NCI-H1417 (cell line): ENCODE measurements around the gene ADPRHL1.
"Not testable (repeated sequence)": the region's sequence is repeated elsewhere in the genome, so short reads cannot be mapped to it uniquely, and the experiment has no call there.

ENCODE experiments used
- DNase-seq, 3 experiments: peaks; one replicate each; lab custom pipeline; 2025; lab: John Stamatoyannopoulos, UW

The ADPRHL1 gene

DNA sequence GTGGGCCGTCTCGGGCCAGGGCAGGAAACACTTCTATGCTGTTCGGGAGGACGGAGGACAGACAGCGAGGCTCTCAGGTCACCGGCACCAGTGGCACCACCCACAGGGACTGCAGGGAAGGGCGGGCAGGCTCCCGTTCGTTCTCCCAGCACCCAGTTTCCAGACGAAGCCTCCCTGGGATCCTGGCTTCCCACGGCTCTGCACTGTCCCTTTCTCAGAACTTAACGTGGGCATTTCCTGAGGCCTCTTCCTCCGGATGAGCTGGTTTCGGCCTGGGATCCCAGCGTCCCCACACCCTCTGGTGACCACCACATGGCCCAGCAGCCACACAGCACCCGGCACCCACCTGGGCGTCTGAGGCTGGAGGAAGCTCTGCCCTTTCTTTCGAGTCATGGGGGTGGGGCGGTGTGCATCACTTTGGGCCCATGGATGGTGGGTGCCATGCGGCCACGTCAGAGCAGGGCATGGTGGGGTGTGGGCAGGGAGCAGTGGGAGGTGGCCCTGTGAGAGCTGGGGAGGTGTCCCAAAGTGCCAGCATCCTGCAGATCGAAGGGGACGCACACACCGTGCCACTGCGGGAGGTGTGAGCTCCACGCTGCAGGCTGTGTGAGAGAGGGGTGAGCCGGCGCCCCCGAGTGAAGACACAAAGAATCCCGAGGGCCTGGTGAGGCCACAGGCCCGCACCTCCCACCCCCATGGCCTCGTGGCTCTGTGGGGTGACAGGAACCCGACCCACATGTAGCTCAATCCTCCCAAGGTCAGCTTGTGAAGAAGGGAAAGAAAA, 50.6 kb downstream of the ADPRHL1 start:
- DNase-seq, result no peak

DNA sequence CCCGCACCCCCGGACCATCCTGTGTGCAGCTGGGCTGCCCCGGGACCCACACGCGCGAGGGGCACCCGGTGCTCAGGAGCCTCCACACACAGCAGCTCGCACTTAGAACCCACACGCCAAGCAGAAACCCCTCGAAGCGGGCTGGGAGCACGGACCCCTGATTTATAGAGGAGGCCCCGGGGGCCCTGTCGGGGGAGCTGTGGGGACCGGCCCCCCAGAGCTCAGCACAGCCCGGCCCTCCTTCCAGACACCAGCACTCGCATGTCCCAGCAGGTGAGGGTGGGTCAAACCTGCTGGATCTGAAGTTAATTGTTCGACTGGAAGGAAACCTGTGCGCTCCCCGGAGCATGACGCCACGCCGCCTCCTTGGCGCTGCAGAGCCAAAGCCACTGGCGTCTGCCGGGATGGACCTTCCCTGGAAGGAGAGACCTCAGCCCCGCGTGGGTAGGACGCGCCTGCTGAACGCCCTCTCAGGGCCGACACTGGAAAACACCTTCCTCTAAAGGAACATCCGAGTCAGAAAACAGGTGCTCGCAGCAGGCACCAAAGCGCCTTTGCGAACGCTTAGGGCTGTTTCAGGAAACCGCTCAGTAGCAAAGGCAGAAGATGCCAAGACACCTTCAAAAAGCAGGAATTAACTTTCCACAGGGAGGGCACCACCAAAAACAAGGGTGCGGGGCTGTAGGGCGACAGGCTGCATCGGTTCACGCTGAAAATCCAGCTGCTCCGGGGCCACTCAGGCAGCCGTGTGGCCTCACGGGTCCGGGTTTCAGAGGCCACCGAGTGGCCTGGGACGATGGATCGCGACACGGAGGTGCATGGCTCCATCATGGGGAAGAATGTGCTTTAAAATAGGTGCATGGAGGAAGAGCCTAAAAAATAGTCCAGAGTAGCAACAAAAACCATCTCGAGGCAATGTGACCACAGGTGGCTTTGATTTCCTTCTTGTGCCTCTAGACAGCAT, 51.6 kb downstream of the ADPRHL1 start:
- peak in 1 of 3 experiments; percentile 41 for DNase-seq

DNA sequence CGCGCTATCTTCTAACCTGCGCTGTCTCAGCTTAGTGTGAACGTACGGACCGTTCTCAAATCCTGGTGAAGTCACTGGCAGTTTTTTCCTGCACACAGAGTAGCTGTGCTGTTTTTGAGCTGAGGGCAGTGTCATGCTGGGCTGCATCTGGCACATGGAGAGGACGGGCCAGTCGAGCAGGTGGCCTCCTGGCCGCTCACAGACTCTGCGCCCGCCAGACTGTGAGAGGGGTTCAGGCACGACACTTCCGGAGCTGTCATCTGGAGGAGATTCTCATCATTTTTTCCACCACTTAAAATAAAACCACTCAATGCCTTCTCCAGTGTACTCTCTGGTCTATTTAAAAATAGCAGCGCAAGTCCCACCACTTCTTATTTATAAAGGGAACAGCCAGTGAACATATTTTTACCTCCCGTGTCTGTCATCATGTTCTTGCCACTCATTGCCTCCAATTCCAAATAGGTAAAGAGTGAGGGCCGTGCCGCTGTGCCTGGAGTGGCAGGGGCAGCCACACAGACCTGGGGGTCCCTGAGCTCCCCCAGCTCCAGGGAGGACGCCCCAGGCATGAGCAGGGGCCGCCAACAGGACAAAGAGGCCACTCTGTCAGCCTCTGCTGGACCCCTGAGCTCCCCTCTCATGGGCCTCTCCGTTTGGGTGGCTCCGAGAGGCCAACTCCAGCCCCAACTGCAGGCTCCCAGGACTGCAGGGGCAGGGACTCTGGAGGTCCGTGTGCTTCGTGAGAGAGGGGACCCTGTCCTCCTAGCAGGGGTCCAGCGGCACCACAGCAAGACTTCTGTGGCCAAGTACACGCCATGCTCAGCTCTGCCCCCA, 52.5 kb downstream of the ADPRHL1 start:
- peak; percentile 33 to 83 (median 65) for DNase-seq

DNA sequence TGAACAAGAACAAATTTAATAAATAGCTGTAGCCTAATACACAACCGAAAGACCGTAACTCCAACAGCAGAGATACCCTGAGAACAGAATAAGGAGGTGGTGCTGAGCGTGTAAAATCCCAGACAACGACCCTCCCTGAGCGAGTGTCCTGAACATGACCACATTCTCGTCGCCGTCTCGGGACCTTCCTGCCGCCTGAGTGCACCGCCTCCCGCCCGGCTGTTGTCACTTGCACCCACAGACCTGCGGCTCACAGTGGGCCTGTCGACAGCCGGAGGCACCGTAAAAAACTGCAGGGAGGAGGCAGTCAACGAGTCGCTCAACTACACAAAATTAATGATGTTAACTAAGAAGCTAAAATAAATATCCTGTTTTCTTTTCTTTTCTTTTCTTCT, 53.5 kb downstream of the ADPRHL1 start:
- DNase-seq, result no peak

DNA sequence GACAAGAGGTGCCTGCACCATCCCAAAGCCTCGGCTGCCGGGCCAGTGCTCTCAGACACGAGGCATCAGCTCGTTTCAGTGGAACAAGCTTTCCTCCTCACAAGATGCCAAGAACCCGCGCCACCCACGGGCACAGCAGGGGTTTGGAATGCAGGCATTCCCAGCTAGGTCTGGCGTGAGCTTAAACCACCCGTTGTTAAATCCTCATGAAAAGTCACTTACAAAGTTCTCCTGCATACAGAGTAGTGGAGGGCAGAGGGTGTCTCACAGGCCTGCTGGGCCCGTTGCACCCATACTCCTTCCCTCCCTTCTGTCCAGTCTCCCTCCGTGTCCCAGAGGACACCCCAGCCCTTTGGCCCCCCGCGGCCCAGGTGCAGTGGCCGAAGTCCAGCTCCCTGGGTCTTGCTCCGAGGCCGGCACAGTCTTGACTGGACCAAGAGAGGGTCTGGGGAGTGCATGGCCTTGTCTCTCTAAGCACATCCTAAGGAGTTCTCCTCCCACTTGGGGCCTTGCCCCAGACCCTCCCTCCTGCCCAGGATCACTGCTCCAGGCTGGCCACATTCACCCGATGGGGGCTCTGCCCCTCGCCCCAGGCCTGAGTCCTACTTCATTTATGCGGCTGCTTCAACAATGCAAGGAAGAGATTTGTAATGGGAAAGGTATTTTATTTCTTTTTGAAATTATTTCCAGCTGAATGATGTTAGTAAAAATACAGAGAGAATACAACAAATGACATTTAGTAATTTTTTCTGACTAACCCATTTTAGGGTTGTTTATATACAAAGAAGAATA, 54.1 kb downstream of the ADPRHL1 start:
- no peak for DNase-seq

DNA sequence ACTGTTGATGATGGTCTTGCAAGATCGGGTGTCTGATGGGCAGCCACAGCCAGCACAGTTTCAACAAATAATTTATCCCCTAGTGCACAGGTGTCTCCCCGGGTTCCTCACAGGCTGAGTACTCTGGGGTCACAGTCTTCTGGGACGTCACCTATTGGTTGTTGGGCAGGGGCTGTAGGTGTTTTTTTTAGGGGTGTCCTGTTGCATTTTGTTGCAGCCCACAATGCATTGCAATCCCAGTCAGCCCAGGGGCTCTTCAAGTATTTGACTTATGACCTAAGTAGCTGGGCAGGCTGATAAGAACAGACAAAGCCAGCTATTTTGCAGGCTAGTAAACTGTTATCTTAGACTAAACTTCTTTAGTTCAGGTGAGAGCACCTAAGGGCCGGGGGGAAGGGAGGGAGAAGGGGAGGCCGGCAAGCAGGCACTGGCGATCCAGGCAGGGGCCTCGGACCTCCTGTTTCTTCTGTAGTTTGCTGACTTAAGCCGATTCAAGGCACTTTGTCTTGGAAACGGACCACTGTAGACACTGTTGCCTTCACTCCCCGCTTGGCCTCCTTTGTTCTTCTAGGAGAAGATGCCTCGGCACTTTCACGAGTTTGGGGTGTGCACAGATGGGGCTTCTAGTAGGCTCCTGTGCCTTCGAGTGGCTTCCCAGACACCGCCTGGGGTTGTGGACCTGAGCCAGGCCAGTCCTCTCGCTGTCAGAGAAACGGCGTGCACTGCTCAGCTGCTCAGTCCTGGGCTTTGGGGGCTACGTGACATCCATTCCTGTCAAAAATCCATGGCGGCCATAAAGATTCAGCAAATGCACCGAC, 55.5 kb downstream of the ADPRHL1 start:
- DNase-seq, result no peak

DNA sequence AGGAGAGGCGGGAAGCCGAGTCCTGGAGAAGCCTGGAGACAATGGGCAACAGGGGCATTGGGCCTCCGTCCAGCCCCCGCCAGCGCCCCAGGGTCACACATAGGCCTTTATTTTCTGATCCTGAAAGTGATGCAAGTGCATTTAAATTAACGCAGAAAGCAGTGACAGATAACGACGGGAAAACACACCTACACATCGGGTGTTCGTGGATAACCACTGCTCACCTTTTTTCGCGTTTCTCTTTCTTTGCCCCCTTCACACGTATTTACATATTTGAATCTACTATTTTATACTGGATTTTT, 59.0 kb downstream of the ADPRHL1 start:
- DNase-seq, result no peak

DNA sequence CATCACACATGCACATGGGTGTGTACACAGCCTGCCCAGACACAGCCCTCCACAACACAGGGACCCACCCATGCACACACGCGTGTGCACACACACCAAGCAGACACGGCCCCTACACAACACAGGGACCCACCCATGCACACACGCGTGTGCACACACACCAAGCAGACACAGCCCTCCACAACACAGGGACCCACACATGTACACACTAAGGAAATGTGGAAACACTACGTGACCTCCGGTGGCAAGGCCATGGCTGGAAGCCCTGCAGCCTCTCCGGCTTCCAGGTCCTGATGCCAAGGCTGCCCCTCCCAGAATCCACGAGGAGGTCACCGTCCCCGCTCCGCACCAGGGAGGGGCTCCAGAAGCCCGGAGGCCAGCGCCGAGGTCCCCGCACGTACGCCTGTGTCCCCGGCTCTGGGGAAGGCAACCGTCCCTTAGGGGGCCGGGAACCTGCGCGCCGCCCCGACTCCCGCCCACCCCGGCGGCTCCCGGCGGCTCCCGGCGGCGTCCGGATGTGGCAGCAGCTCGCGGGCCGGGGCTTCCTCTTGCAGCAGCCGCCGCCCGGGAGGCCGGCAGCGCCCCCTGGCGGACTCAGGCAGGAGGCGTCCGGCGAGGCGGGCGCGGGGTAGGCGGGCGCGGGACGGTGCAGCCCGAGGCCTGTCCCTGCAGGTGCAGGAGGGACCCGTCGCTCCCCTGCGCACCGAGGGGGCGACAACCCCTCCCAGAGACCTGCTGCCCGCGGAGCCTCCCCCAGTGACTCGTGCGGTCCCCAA, 59.5 kb downstream of the ADPRHL1 start:
- peak; percentile 88 to 92 (median 91) for DNase-seq

DNA sequence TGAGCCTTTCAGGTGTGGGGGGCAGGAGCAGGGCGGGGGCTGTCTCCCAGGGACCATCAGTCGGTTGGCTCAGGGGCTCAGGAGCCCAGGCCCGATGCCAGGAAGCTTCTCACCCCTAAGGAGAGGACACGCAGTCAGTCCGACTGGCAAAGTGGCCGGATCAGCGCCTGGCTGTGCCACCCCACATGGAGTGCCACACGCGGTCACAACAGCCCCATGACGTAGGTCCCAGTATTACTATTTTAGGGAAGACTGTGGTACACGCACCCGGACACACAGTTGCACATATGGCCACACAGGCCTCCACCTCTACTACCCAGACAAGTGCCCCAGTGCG, 60.1 kb downstream of the ADPRHL1 start:
- no peak for DNase-seq

DNA sequence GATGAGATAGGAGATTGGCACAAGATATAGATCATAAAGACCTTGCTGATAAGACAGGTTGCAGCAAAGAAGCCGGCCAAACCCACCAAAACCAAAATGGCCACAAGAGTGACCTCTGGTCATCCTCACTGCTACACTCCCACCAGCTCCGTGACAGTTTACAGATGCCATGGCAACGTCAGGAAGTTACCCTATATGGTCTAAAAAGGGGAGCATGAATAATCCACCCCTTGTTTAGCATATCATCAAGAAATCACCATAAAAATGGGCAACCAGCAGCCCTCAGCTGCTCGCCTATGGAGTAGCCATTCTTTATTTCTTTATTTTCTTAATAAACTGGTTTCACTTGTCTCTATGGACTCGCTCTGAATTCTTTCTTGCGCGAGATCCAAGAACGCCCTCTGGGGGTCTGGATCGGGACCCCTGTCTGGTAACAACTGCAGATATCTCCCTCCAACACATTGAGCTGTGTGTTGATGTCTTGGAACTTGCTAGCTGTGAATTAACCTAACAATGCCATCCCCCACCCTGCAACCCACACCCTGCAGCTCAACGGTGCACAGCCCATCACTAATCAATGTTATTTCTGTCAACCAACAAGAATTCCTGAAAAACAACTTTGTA, 62.3 kb downstream of the ADPRHL1 start:
- no peak for DNase-seq

DNA sequence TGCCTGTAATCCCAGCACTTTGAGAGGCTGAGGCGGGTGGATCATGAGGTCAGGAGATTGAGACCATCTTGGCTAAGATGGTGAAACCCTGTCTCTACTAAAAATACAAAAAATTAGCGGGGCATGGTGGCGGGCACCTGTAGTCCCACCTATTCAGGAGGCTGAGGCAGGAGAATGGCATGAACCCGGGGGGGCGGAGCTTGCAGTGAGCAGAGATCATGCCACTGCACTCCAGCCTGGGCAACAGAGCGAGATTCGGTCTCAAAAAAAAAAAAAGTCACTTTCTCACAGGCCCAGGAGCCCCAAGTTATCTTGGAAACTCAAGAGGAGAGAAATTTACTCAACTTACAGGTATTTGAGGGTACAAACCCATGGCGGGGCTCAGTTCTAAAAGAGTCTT, 63.7 kb downstream of the ADPRHL1 start:
- not testable (repeated sequence) for DNase-seq

DNA sequence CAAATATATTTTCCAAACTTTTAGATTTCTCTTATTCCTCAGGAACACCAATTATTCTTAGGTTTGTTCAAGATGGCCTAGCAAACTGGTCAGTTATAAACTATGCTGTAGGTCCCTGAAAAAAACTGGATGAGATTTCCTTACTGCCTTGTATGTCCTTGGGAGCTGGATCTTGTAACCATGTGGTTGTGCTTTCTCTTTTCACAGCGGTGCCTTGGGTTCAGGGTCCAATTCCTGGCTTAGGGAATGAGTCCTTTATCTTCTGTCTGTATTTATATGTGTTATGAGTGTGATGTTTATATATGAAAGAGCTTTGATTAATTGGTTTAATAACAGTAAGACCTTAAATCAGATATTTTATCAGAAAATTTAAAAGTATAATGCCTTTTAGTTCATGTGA, 65.9 kb downstream of the ADPRHL1 start:
- DNase-seq, result no peak

DNA sequence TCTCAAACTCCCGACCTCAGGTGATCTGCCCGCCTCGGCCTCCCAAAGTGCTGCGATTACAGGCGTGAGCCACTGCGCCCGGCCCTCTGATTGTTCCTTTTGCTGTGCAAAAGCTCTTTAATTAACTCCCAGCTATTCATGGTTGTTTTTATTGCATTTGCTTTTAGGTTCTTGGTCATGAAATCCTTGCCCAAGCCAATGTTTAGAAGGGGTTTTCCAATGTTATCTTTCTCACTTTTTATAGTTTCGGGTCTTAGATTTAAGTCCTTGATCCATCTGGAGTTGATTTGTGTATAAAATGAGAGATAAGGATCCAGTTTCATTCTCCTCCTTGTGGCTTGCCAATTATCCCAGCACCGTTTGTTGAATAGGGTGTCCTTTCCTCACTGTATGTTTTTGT, 70.2 kb downstream of the ADPRHL1 start:
- no peak for DNase-seq

DNA sequence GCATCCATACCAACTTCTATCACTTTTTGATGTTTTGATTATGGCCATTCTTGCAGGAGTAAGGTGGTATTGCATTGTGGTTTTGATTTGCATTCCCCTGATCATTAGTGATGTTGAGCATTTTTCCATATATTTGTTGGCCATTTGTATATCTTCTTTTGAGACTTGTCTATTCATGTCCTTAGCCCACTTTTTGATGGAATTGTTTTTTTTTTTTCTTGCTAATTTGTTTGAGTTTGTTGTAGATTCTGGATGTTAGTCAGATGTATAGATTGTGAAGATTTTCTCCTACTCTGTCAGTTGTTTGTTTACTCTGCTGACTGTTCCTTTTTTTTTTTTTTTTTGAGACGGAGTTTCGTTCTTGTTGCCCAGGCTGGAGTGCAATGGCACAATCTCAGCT, 70.7 kb downstream of the ADPRHL1 start:
- not testable (repeated sequence) for DNase-seq

DNA sequence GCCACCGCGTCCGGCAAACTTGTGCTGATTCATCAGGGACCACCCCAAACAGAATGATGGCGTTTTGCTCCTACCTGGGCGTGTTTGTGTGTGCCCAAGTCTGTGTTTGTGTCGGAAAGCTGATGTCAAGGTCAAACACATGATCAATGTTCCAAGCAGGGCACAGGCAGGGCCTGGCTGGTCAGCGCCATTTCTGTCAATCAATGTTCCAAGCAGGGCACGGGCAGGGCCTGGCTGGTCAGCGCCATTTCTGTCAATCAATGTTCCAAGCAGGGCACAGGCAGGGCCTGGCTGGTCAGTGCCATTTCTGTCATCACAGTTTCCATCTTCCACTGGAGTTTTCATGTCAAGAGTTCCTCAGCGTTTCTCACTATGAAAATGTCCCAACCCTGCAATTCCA, 74.5 kb downstream of the ADPRHL1 start:
- DNase-seq, result no peak

DNA sequence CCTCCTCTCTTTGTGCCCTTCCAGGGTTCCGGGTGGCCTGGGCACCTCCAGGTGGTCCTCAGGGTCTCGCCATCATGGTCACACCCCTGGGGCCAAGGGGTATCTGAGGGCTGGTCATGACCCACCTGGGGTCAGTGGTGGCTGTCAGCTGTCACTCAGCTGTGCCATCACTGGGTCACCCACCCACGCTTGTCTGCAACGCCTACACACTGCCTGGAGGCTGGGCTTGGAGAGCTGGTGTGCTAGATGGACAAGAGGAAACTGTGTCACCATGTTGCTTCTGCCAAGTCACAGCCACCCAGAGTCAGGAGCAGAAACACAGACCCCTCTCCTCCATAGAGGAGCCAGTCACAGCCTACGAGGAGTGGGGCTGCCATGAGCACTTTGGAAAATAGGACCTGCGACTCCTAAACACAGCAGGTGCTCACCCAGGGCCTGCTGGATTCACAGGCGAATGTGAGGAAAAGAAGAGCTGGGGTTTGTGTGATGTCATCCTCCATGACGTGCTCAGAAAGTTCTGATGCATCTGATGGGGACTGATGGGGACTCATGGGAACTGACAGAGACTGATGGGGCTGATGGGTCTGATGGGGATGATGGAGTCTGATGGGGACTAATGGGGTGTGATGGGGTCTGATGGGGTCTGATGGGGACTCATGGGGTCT, 78.6 kb downstream of the ADPRHL1 start:
- no peak for DNase-seq

DNA sequence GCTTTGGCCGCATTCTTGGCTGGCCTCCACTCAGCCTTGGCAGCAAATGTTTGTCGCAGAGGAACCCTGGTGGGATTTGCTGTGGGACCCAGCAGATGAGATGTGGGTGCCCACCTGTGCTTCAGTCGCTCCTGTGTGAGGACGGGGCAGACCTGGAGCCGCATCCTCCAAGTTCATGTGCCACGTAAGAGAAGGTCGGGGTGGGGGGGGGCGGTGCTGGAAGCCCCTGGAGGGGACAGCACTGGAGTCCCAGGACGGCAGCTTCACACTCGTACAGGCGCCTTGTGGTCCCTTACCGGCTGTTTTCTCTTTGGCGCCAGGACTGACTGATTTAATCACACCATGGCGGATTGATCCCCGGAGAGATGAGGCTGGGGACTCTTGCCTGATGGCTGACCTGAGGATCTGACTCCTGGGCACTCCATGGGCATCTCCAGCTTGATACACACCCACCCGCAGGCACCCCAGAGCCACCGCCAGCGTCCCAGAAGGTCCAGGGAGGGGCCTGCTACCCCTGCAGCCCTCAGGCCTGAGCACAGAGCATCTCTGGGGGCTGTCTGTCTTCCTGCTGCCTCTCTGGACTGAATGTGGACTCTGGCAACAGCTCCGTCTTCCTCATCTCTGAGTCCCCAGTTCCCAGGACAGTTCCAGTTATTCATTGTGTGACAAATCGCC, 79.3 kb downstream of the ADPRHL1 start:
- DNase-seq, result no peak

DNA sequence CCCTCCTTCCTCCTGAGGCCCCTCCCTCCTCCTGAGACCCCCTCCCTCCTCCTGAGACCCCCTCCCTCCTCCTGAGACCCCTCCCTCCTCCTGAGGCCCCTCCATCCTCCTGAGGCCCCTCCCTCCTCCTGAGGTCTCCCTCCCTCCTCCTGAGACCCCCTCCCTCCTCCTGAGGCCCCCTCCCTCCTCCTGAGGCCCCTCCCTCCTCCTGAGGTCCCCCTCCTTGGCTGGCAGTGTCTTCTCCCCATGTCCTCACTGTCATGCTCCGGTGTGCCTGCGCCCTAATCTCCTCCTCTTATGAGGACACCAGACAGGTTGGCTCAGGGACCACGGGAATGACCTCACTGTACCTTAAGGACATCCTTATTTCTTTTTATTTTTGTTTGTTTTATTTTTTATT, 81.6 kb downstream of the ADPRHL1 start:
- not testable (repeated sequence) for DNase-seq
